ENCODE data around the gene C2orf74. TPM values are rescaled to one million over a fixed set of nuclear protein-coding genes. Genes with fewer than 3 reads are reported as not detected.

The C2orf74 gene
- total RNA-seq, 1 experiment from 2014 or later = 7.1 TPM

DNA sequence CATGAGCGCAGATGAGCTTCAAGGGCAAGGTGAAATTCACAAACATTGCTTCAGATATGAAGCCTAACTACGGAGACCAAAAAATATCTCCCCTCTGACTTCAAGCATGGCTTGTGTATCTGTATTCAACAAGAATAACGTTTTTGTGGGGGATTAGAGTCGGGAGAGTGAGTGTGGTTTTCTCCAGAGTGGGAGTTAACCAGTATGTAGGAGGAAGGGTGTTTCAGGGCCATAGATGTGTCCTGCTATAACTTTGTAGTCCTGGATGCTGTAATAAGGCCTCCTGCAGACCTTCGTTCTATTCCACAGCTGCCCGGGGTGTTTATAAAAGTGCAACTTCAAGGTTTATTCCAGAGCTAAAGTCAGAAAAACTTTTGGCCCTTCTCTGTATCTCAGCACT lies 12.9 kb upstream of the C2orf74 start:
- no peak for DNase-seq (ENCODE audit: low spot score)
- CTCF ChIA-PET = no interaction called here
- BruUV-seq (replicated peaks) = no TSS peak
- POLR2A ChIA-PET (ENCODE audit: low non-redundant PET) = no interaction called here
- Histone ChIP-seq H3K27me3 (replicated peaks; ENCODE audit: insufficient read depth, low read depth, low read length, poor library complexity) (no peaks in the 10 kb centered on the region), H3K27ac (ENCODE audit: low read depth, low read length, poor library complexity, severe bottlenecking) (no peak overlapping the region), H3K9me3 (ENCODE audit: low read depth, low read length, poor library complexity, severe bottlenecking) (no peaks in the 10 kb centered on the region), H3K36me3 (ENCODE audit: insufficient read depth, low read length, poor library complexity, severe bottlenecking) (no peaks in the 10 kb centered on the region), H3K4me3 (ENCODE audit: low read depth, low read length, poor library complexity, severe bottlenecking) (no peak overlapping the region), H3K4me1 (ENCODE audit: insufficient read depth, low read length, poor library complexity, severe bottlenecking) (no peaks in the 10 kb centered on the region)
- intact Hi-C loops (cut with micrococcal nuclease; ENCODE audit: unreplicated experiment) = no loop called here
- TF ChIP-seq EZH2 (IDR thresholded peaks at IDR 0.05; ENCODE audit: borderline replicate concordance, low read depth, low read length, poor library complexity, severe bottlenecking) (no peak), CTCF (conservative IDR thresholded peaks at IDR 0.05; ENCODE audit: low read depth, low read length) (no peak)

DNA sequence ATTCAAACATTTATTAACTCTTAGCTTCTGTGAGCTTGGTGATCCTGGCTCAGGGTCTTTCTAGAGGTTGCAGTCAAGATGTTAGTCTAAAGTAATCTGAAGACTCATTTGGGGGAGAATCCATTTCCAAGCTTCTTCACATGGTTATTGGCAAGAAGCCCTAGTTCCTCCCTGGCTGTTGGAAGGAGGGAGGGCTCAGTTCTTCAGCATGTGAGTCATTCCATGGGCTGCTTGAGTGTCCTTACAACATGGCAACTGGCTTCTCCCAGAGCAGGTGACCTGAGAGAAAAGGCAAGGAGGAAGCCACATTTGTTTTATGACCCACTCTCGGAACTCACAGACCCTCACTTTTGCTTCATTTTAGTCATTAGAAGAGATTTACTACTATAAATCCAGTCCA lies 10.6 kb upstream of the C2orf74 start:
- Histone ChIP-seq H3K27ac (ENCODE audit: low read depth, low read length, poor library complexity, severe bottlenecking) (no peak overlapping the region), H3K9me3 (ENCODE audit: low read depth, low read length, poor library complexity, severe bottlenecking) (no peaks in the 10 kb centered on the region), H3K4me3 (ENCODE audit: low read depth, low read length, poor library complexity, severe bottlenecking) (no peak overlapping the region), H3K4me1 (ENCODE audit: insufficient read depth, low read length, poor library complexity, severe bottlenecking) (no peaks in the 10 kb centered on the region), H3K27me3 (replicated peaks; ENCODE audit: insufficient read depth, low read depth, low read length, poor library complexity) (no peaks in the 10 kb centered on the region), H3K36me3 (ENCODE audit: insufficient read depth, low read length, poor library complexity, severe bottlenecking) (no peaks in the 10 kb centered on the region)
- ChIA-PET CTCF (interaction anchor here (0.7 kb wide), 1 partner anchor 31 kb away, joined by 4 read pairs; no protein-coding TSS in a partner anchor), POLR2A (ENCODE audit: low non-redundant PET) (no interaction called here)
- no peak for TF ChIP-seq CTCF (conservative IDR thresholded peaks at IDR 0.05; ENCODE audit: low read depth, low read length)
- TF ChIP-seq EZH2 (IDR thresholded peaks at IDR 0.05; ENCODE audit: borderline replicate concordance, low read depth, low read length, poor library complexity, severe bottlenecking) = no peak
- no TSS peak for BruUV-seq (replicated peaks)
- intact Hi-C loops (cut with micrococcal nuclease; ENCODE audit: unreplicated experiment) = no loop called here
- peak; percentile 13 for DNase-seq (ENCODE audit: low spot score)

DNA sequence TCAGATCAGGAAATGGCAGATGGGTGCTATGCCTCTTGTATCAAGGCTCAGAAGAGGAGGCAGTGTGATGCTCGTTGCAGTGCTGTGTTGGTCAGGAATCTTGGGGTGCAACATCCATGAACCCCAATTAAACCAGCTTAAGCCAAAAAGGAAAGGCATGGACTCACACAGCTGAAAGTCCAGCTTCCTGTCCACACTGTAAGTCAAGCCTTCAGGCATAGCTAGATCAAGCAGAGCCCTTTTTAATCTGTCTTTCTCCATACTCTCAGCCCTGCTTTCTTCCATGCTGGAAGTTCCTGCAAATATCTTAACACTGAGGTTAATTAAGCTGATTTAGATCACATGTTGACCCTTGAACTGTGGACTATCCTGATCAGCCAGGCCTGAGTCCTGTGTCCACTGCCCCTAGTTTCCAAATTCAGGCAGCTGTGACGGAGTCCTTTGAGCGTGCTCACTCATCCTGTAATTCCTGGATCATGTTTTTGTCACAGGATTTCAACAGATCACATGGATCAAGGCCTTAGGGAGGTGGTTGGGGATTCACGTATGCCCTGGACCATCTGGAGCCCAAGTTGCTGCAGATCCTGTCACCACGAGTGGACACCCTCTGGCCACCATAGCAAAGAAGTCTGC lies 4.5 kb upstream of the C2orf74 start:
- POLR2A ChIA-PET (ENCODE audit: low non-redundant PET) = no interaction called here
- Histone ChIP-seq H3K9me3 (ENCODE audit: low read depth, low read length, poor library complexity, severe bottlenecking) (peaks cover 5% of the 10 kb centered on the region), H3K27ac (ENCODE audit: low read depth, low read length, poor library complexity, severe bottlenecking) (no peak overlapping the region), H3K4me3 (ENCODE audit: low read depth, low read length, poor library complexity, severe bottlenecking) (no peak overlapping the region), H3K27me3 (replicated peaks; ENCODE audit: insufficient read depth, low read depth, low read length, poor library complexity) (no peaks in the 10 kb centered on the region), H3K36me3 (ENCODE audit: insufficient read depth, low read length, poor library complexity, severe bottlenecking) (no peaks in the 10 kb centered on the region), H3K4me1 (ENCODE audit: insufficient read depth, low read length, poor library complexity, severe bottlenecking) (no peaks in the 10 kb centered on the region)
- BruUV-seq (replicated peaks) = no TSS peak
- CTCF ChIA-PET = no interaction called here
- intact Hi-C loops (cut with micrococcal nuclease; ENCODE audit: unreplicated experiment) = no loop called here
- DNase-seq (ENCODE audit: low spot score) = no peak
- TF ChIP-seq EZH2 (IDR thresholded peaks at IDR 0.05; ENCODE audit: borderline replicate concordance, low read depth, low read length, poor library complexity, severe bottlenecking) (no peak), CTCF (conservative IDR thresholded peaks at IDR 0.05; ENCODE audit: low read depth, low read length) (no peak)
